Mesendoderm (in vitro differentiated cells): Measurements from ENCODE around the gene TMEM267.
A peak's percentile ranks its signal among the peaks of the same experiment; 100 is the strongest.

ENCODE experiments used
- DNase-seq: peaks from one replicate; pipeline ENCODE4 v3.0.0; 2013
- H2AK5ac ChIP-seq: 2 replicates; pipeline ENCODE4 v1.6.1; 2013; ENCODE audit warnings: low read length, inconsistent platforms
- H2BK120ac ChIP-seq: 2 replicates; pipeline ENCODE4 v1.6.1; 2013; ENCODE audit warnings: low read depth, mild to moderate bottlenecking, low read length, moderate library complexity, mixed read lengths
- H2BK15ac ChIP-seq: replicated peaks from 2 replicates; pipeline ENCODE4 v1.6.1; 2013; ENCODE audit warnings: low read depth, mild to moderate bottlenecking, moderate library complexity
- H2BK5ac ChIP-seq: 2 replicates; pipeline ENCODE4 v1.6.1; 2013; ENCODE audit warnings: low read length, inconsistent platforms
- H3K18ac ChIP-seq: 2 replicates; pipeline ENCODE4 v1.6.1; 2013; ENCODE audit warnings: mild to moderate bottlenecking, low read length, mixed read lengths
- H3K23ac ChIP-seq: one replicate; pipeline ENCODE4 v1.6.1; 2013; ENCODE audit warnings: low read length
- H3K27ac ChIP-seq: 2 replicates; pipeline ENCODE4 v1.5.1; 2013; ENCODE audit warnings: low read depth, mild to moderate bottlenecking, inconsistent platforms, low read length, moderate library complexity
- H3K27me3 ChIP-seq: 2 replicates; pipeline ENCODE4 v1.6.1; 2013; ENCODE audit warnings: low read length, control low read depth, mild to moderate bottlenecking, inconsistent platforms; ENCODE audit not compliant: insufficient read depth, poor library complexity
- H3K36me3 ChIP-seq: 2 replicates; pipeline ENCODE4 v1.6.1; 2013; ENCODE audit warnings: low read length, inconsistent platforms; ENCODE audit not compliant: control insufficient read depth, insufficient read depth
- H3K4ac ChIP-seq: one replicate; pipeline ENCODE4 v1.6.1; 2013; ENCODE audit warnings: low read depth, mild to moderate bottlenecking, low read length, moderate library complexity
- H3K4me1 ChIP-seq: 2 replicates; pipeline ENCODE4 v1.6.1; 2013; ENCODE audit warnings: low read depth, low read length, inconsistent platforms; ENCODE audit not compliant: control insufficient read depth
- H3K4me2 ChIP-seq: 2 replicates; pipeline ENCODE4 v1.6.1; 2013; ENCODE audit warnings: low read length
- H3K4me3 ChIP-seq: 2 replicates; pipeline ENCODE4 v1.5.1; 2013; ENCODE audit warnings: mild to moderate bottlenecking, low read length
- H3K56ac ChIP-seq: one replicate; pipeline ENCODE4 v1.6.1; 2013; ENCODE audit warnings: low read length
- H3K79me1 ChIP-seq: 2 replicates; pipeline ENCODE4 v1.6.1; 2013; ENCODE audit warnings: low read length, inconsistent platforms
- H3K79me2 ChIP-seq: 2 replicates; pipeline ENCODE4 v1.6.1; 2013; ENCODE audit warnings: mild to moderate bottlenecking, low read length; ENCODE audit not compliant: control insufficient read depth, insufficient read depth
- H3K9ac ChIP-seq: 2 replicates; pipeline ENCODE4 v1.6.1; 2013; ENCODE audit warnings: low read length, inconsistent platforms
- H4K5ac ChIP-seq: one replicate; pipeline ENCODE4 v1.6.1; 2013; ENCODE audit warnings: low read length
- H4K8ac ChIP-seq: one replicate; pipeline ENCODE4 v1.6.1; 2013; ENCODE audit warnings: low read depth, mild to moderate bottlenecking, control low read depth, low read length, moderate library complexity
- WGBS: extraction: QIAGEN DNeasy Blood & Tissue Kit; methylation state at CpG from one replicate; pipeline ENCODE4 v1.1.7; 2013; ENCODE audit warnings: low lambda C conversion rate, missing lambda C conversion rate; ENCODE audit not compliant: insufficient coverage; ENCODE audit errors: extremely low coverage; 5-methylcytosine and 5-hydroxymethylcytosine counted together

Gene TMEM267

GRCh38 chr5:43497311-43498104 is 13.8 kb upstream of the TMEM267 start:
- Histone ChIP-seq H4K8ac (no peak overlapping the region), H3K9ac (no peak overlapping the region), H3K27ac (no peak overlapping the region), H4K5ac (no peak overlapping the region), H3K18ac (no peak overlapping the region), H3K23ac (no peak overlapping the region), H2BK5ac (no peak overlapping the region), H3K79me2 (no peaks in the 10 kb centered on the region), H3K27me3 (no peaks in the 10 kb centered on the region), H3K4me2 (no peak overlapping the region), H3K56ac (no peak overlapping the region), H3K36me3 (no peaks in the 10 kb centered on the region), H2AK5ac (no peak overlapping the region), H3K4me3 (no peak overlapping the region), H3K4me1 (no peaks in the 10 kb centered on the region), H2BK120ac (no peak overlapping the region), H2BK15ac (no peak overlapping the region), H3K79me1 (no peaks in the 10 kb centered on the region), H3K4ac (no peak overlapping the region)
- peak; percentile 43 for DNase-seq
- no CpG with 5 or more reads among the region's 5 CpGs for WGBS

GRCh38 chr5:43491326-43491725 is 7.7 kb upstream of the TMEM267 start:
- Histone ChIP-seq H4K8ac (no peak overlapping the region), H3K4ac (no peak overlapping the region), H3K79me2 (no peaks in the 10 kb centered on the region), H2BK5ac (no peak overlapping the region), H3K9ac (no peak overlapping the region), H3K4me2 (no peak overlapping the region), H2BK120ac (no peak overlapping the region), H3K36me3 (no peaks in the 10 kb centered on the region), H3K4me3 (no peak overlapping the region), H4K5ac (no peak overlapping the region), H3K27me3 (no peaks in the 10 kb centered on the region), H3K18ac (no peak overlapping the region), H3K4me1 (no peaks in the 10 kb centered on the region), H2BK15ac (no peak overlapping the region), H3K56ac (no peak overlapping the region), H3K27ac (no peak overlapping the region), H3K23ac (no peak overlapping the region), H2AK5ac (no peak overlapping the region), H3K79me1 (no peaks in the 10 kb centered on the region)
- no peak for DNase-seq
- WGBS = no CpG with 5 or more reads among the region's 1 CpG

GRCh38 chr5:43486353-43486752 is 2.7 kb upstream of the TMEM267 start:
- H3K23ac ChIP-seq = no peak overlapping the region
- no peaks in the 10 kb centered on the region for H3K4me1 ChIP-seq
- no peaks in the 10 kb centered on the region for H3K79me2 ChIP-seq
- H3K4me3 ChIP-seq = no peak overlapping the region
- H4K8ac ChIP-seq = no peak overlapping the region
- no peaks in the 10 kb centered on the region for H3K79me1 ChIP-seq
- no peak overlapping the region for H3K56ac ChIP-seq
- no peak overlapping the region for H3K18ac ChIP-seq
- no peak overlapping the region for H2BK120ac ChIP-seq
- no peak overlapping the region for H2BK5ac ChIP-seq
- H4K5ac ChIP-seq = no peak overlapping the region
- H3K4me2 ChIP-seq = no peak overlapping the region
- H3K36me3 ChIP-seq = no peaks in the 10 kb centered on the region
- H2BK15ac ChIP-seq = no peak overlapping the region
- no peak for DNase-seq
- no peak overlapping the region for H2AK5ac ChIP-seq
- no peak overlapping the region for H3K27ac ChIP-seq
- 100% methylated on average over 2 of the region's 3 CpGs for WGBS
- H3K9ac ChIP-seq = no peak overlapping the region
- no peak overlapping the region for H3K4ac ChIP-seq
- no peaks in the 10 kb centered on the region for H3K27me3 ChIP-seq

- no peak for DNase-seq
- Histone ChIP-seq H2BK15ac (no peak overlapping the region), H4K8ac (no peak overlapping the region), H3K79me2 (no peaks in the 10 kb centered on the region), H3K79me1 (no peaks in the 10 kb centered on the region), H3K36me3 (no peaks in the 10 kb centered on the region), H4K5ac (no peak overlapping the region), H3K56ac (no peak overlapping the region), H2AK5ac (no peak overlapping the region), H2BK120ac (no peak overlapping the region), H3K27me3 (no peaks in the 10 kb centered on the region), H3K27ac (no peak overlapping the region), H3K23ac (no peak overlapping the region), H3K18ac (no peak overlapping the region), H3K4me2 (no peak overlapping the region), H3K4me1 (no peaks in the 10 kb centered on the region), H3K4ac (no peak overlapping the region), H3K4me3 (no peak overlapping the region), H3K9ac (no peak overlapping the region), H2BK5ac (no peak overlapping the region)
- no CpG with 5 or more reads among the region's 2 CpGs for WGBS
Observed at GRCh38 chr5:43485406-43485805, 1.7 kb upstream of the TMEM267 start.

GRCh38 chr5:43484106-43484849 is 613 bp upstream of the TMEM267 start:
- Histone ChIP-seq H3K79me1 (no peaks in the 10 kb centered on the region), H4K5ac (no peak overlapping the region)

More at GRCh38 chr5:43484106-43484849, 613 bp upstream of the TMEM267 start:
- Histone ChIP-seq H3K56ac (peak overlapping the region; percentile 94), H3K79me2 (no peaks in the 10 kb centered on the region), H2BK5ac (peak overlapping the region; percentile 62), H2AK5ac (no peak overlapping the region), H3K9ac (peak overlapping the region; percentile 93), H3K27ac (peak overlapping the region; percentile 85), H3K36me3 (no peaks in the 10 kb centered on the region), H3K4me3 (peak overlapping the region; percentile 75), H3K23ac (peak overlapping the region; percentile 51), H3K4me1 (no peaks in the 10 kb centered on the region), H4K8ac (no peak overlapping the region), H3K4ac (no peak overlapping the region), H3K4me2 (peak overlapping the region; percentile 88), H2BK15ac (no peak overlapping the region), H2BK120ac (no peak overlapping the region), H3K27me3 (no peaks in the 10 kb centered on the region), H3K18ac (peak overlapping the region; percentile 34)
- DNase-seq = peak; percentile 92
- WGBS = no CpG with 5 or more reads among the region's 32 CpGs
